ENCODE results near the gene BNIP2.

Gene BNIP2

GRCh38 chr15:59678172-59678571 is 10.9 kb downstream of the BNIP2 start:
- no peak for TF ChIP-seq CREB1 (IDR thresholded peaks at IDR 0.05; ENCODE audit: low read depth)
- no peak for TF ChIP-seq EGR1 (IDR thresholded peaks at IDR 0.05)
- TF ChIP-seq, protein P1, sequence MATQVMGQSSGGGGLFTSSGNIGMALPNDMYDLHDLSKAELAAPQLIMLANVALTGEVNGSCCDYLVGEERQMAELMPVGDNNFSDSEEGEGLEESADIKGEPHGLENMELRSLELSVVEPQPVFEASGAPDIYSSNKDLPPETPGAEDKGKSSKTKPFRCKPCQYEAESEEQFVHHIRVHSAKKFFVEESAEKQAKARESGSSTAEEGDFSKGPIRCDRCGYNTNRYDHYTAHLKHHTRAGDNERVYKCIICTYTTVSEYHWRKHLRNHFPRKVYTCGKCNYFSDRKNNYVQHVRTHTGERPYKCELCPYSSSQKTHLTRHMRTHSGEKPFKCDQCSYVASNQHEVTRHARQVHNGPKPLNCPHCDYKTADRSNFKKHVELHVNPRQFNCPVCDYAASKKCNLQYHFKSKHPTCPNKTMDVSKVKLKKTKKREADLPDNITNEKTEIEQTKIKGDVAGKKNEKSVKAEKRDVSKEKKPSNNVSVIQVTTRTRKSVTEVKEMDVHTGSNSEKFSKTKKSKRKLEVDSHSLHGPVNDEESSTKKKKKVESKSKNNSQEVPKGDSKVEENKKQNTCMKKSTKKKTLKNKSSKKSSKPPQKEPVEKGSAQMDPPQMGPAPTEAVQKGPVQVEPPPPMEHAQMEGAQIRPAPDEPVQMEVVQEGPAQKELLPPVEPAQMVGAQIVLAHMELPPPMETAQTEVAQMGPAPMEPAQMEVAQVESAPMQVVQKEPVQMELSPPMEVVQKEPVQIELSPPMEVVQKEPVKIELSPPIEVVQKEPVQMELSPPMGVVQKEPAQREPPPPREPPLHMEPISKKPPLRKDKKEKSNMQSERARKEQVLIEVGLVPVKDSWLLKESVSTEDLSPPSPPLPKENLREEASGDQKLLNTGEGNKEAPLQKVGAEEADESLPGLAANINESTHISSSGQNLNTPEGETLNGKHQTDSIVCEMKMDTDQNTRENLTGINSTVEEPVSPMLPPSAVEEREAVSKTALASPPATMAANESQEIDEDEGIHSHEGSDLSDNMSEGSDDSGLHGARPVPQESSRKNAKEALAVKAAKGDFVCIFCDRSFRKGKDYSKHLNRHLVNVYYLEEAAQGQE (IDR thresholded peaks at IDR 0.05; ENCODE audit: low read depth): no peak
- no peak for TF ChIP-seq CEBPB (IDR thresholded peaks at IDR 0.05)
- no peak for TF ChIP-seq TAF1 (IDR thresholded peaks at IDR 0.05; ENCODE audit: low read depth)
- no peak for TF ChIP-seq TEAD4 (IDR thresholded peaks at IDR 0.05)
- no peak for TF ChIP-seq MAX (IDR thresholded peaks at IDR 0.05)

GRCh38 chr15:59676565-59676964 is 12.6 kb downstream of the BNIP2 start:
- TF ChIP-seq CEBPB (IDR thresholded peaks at IDR 0.05) (no peak), ZBTB7A (IDR thresholded peaks at IDR 0.05; ENCODE audit: low read depth) (no peak)
- TF ChIP-seq, protein P2, sequence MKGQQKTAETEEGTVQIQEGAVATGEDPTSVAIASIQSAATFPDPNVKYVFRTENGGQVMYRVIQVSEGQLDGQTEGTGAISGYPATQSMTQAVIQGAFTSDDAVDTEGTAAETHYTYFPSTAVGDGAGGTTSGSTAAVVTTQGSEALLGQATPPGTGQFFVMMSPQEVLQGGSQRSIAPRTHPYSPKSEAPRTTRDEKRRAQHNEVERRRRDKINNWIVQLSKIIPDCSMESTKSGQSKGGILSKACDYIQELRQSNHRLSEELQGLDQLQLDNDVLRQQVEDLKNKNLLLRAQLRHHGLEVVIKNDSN (IDR thresholded peaks at IDR 0.05): no peak
- TF ChIP-seq, protein P1 (IDR thresholded peaks at IDR 0.05; ENCODE audit: low read depth): no peak

DNA sequence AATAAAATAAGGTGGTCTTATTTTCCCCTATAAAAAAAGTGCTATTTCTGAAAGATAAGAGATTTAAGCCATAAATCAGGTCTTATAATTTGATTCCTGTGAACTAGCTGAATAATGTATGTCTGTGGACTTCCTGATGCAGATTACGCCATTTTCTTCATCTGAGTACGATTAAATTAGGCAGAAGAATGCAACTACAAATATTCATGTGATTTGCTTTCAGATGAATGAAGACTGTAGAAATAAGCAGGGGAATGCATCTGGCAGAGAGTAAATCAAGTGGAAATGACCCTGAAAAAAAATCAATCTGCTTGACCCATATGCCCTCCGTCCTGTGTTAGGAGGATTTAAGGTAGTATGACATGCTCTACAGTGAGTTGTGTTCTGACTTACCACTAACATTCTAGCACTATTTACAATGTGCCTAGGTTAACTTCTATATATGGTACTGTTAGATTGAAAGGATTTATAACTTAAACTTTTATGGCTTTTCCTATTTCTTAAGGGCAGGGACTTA is 14.7 kb downstream of the BNIP2 start:
- TF ChIP-seq TCF12 (IDR thresholded peaks at IDR 0.05; ENCODE audit: low read depth) (no peak), NFIC (IDR thresholded peaks at IDR 0.05) (no peak), EP300 (IDR thresholded peaks at IDR 0.05; ENCODE audit: borderline replicate concordance) (no peak), ZBTB7A (IDR thresholded peaks at IDR 0.05; ENCODE audit: low read depth) (no peak), MAX (IDR thresholded peaks at IDR 0.05) (no peak)

DNA sequence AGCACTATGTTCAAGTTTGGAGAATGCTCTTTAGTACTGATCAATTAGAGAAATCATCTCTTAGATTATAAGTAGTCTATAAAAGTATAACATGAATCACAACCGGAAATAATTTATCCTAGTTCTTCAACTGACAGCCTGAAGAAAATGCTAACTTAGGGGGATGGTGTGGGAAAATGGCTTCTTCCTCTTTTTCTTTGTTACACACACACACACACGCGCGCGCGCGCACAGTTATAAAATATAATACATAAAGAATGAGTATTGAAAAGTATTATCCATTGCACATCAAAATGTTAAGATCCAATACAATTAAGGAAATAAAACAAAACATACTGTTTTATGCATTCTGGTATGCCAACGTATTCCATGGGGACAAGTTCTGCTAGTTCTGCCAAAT is 20.6 kb downstream of the BNIP2 start:
- TF ChIP-seq CREB1 (IDR thresholded peaks at IDR 0.05; ENCODE audit: low read depth) (no peak), TEAD4 (IDR thresholded peaks at IDR 0.05) (no peak), MAX (IDR thresholded peaks at IDR 0.05) (no peak), EP300 (IDR thresholded peaks at IDR 0.05; ENCODE audit: borderline replicate concordance) (no peak), YY1 (IDR thresholded peaks at IDR 0.05; ENCODE audit: low read depth) (no peak), CEBPB (IDR thresholded peaks at IDR 0.05) (no peak), FOXM1 (IDR thresholded peaks at IDR 0.05; ENCODE audit: borderline replicate concordance, low read depth) (no peak), NFIC (IDR thresholded peaks at IDR 0.05) (no peak), RAD21 (IDR thresholded peaks at IDR 0.05; ENCODE audit: low read depth) (no peak), TAF1 (IDR thresholded peaks at IDR 0.05; ENCODE audit: low read depth) (no peak), TCF12 (IDR thresholded peaks at IDR 0.05; ENCODE audit: low read depth) (no peak), EGR1 (IDR thresholded peaks at IDR 0.05) (no peak)
- TF ChIP-seq, protein P1 (IDR thresholded peaks at IDR 0.05; ENCODE audit: low read depth): no peak
- TF ChIP-seq, protein P2 (IDR thresholded peaks at IDR 0.05): no peak

- no peak for TF ChIP-seq RAD21 (IDR thresholded peaks at IDR 0.05; ENCODE audit: low read depth)
- TF ChIP-seq CEBPB (IDR thresholded peaks at IDR 0.05): no peak
- no peak for TF ChIP-seq TEAD4 (IDR thresholded peaks at IDR 0.05)
- TF ChIP-seq NFIC (IDR thresholded peaks at IDR 0.05): no peak
- TF ChIP-seq EP300 (IDR thresholded peaks at IDR 0.05; ENCODE audit: borderline replicate concordance): no peak
- TF ChIP-seq YY1 (IDR thresholded peaks at IDR 0.05; ENCODE audit: low read depth): no peak
- TF ChIP-seq, protein P2 (IDR thresholded peaks at IDR 0.05): no peak
- no peak for TF ChIP-seq CREB1 (IDR thresholded peaks at IDR 0.05; ENCODE audit: low read depth)
- no peak for TF ChIP-seq TCF12 (IDR thresholded peaks at IDR 0.05; ENCODE audit: low read depth)
- TF ChIP-seq, protein P1 (IDR thresholded peaks at IDR 0.05; ENCODE audit: low read depth): no peak
- no peak for TF ChIP-seq ZBTB7A (IDR thresholded peaks at IDR 0.05; ENCODE audit: low read depth)
- no peak for TF ChIP-seq EGR1 (IDR thresholded peaks at IDR 0.05)
- TF ChIP-seq TAF1 (IDR thresholded peaks at IDR 0.05; ENCODE audit: low read depth): no peak
- TF ChIP-seq FOXM1 (IDR thresholded peaks at IDR 0.05; ENCODE audit: borderline replicate concordance, low read depth): no peak
- no peak for TF ChIP-seq MAX (IDR thresholded peaks at IDR 0.05)
Measured at GRCh38 chr15:59662260-59662659, 26.9 kb downstream of the BNIP2 start.

Data from Ishikawa (cell line).